Endothelial cell of umbilical vein (primary cell): ENCODE data around the gene GRK6. TPM values are rescaled to one million over a fixed set of nuclear protein-coding genes. Genes with fewer than 3 reads are reported as not detected.

Experiments used
- BruUV-seq: library from RNA; stranded (reverse); fragments of 400-500 nt; replicated peaks from 2 replicates; lab custom pipeline; 2021; lab: Mats Ljungman, UMichigan
- CTCF ChIA-PET: fragments of 300-600, 350-600 bp; sonication (Branson Sonifier 250); formaldehyde crosslinking; loops from one replicate; lab custom pipeline; 2021; ENCODE audit warnings: antibody characterized with exemption, inconsistent platforms; lab: Charles Lee
- POLR2A ChIA-PET: fragments of 300-600, 350-600 bp; sonication (Branson Sonifier 250); formaldehyde crosslinking; loops from one replicate; lab custom pipeline; 2021; ENCODE audit warnings: antibody characterized with exemption, inconsistent platforms; lab: Charles Lee
- DNase-seq: peaks from one replicate; pipeline ENCODE4 v3.0.0-alpha.2; 2011; ENCODE audit warnings: low read depth, low spot score
- FAIRE-seq: peaks from 2 replicates; lab custom pipeline; 2011; peaks lifted over from hg19 to GRCh38; lab: Jason Lieb, UNC
- H2AFZ ChIP-seq: 2 replicates; pipeline ENCODE4 v1.6.0; 2012; ENCODE audit warnings: low read depth, low read length, control low read depth, inconsistent platforms
- H3K27ac ChIP-seq: 2 replicates; pipeline ENCODE4 v1.5.1; 2011; ENCODE audit warnings: low read depth, mild to moderate bottlenecking, control low read depth, low read length, moderate library complexity; ENCODE audit not compliant: insufficient read depth
- H3K27me3 ChIP-seq, 2 experiments: 2 replicates each; pipeline versions ENCODE4 v1.6.0 to v1.6.1; 2011; ENCODE audit warnings: low read length in 2 of 2, mixed read lengths in 1 of 2; ENCODE audit not compliant: control insufficient read depth in 2 of 2, insufficient read depth in 2 of 2
- H3K36me3 ChIP-seq, 2 experiments: 2 replicates in 1 of 2; 3 replicates in 1 of 2; pipeline ENCODE4 v1.5.1; 2011; ENCODE audit warnings: low read length in 2 of 2, mild to moderate bottlenecking in 1 of 2, moderate library complexity in 1 of 2; ENCODE audit not compliant: control insufficient read depth in 2 of 2, insufficient read depth in 2 of 2; ENCODE audit errors: extremely low read depth in 1 of 2
- H3K4me1 ChIP-seq: 3 replicates; pipeline ENCODE4 v1.5.1; 2011; ENCODE audit warnings: mild to moderate bottlenecking, low read length; ENCODE audit not compliant: control insufficient read depth, insufficient read depth; ENCODE audit errors: extremely low read depth
- H3K4me2 ChIP-seq: 2 replicates; pipeline ENCODE4 v1.6.1; 2011; ENCODE audit warnings: low read length, control low read depth, mixed read lengths; ENCODE audit not compliant: insufficient read depth
- H3K4me3 ChIP-seq, 3 experiments: fragments of 200-600 bp in 1 of 3; sonication (generic), shearing (Covaris generic) in 1 of 3; replicated peaks in 1 of 3; 2 replicates each; pipeline ENCODE4 v1.5.1; 2011 to 2016; ENCODE audit warnings: control low read depth in 3 of 3, low read length in 3 of 3, mild to moderate bottlenecking in 2 of 3, inconsistent platforms in 1 of 3, low read depth in 1 of 3, moderate library complexity in 1 of 3; ENCODE audit not compliant: insufficient read depth in 1 of 3
- H3K79me2 ChIP-seq: 2 replicates; pipeline ENCODE4 v1.6.0; 2012; ENCODE audit warnings: low read length, inconsistent platforms; ENCODE audit not compliant: control insufficient read depth, insufficient read depth
- H3K9ac ChIP-seq: replicated peaks from 2 replicates; pipeline ENCODE3; 2011; ENCODE audit warnings: low read length, control low read depth; ENCODE audit not compliant: insufficient read depth; ENCODE audit errors: extremely low read depth
- H3K9me1 ChIP-seq: replicated peaks from 3 replicates; pipeline ENCODE4 v1.6.0; 2011; ENCODE audit warnings: mild to moderate bottlenecking, low read length; ENCODE audit not compliant: control insufficient read depth, insufficient read depth; ENCODE audit errors: extremely low read depth
- H3K9me3 ChIP-seq: replicated peaks from 2 replicates; pipeline ENCODE4 v1.5.1; 2012; ENCODE audit warnings: low read length, inconsistent platforms; ENCODE audit not compliant: control insufficient read depth, insufficient read depth
- H4K20me1 ChIP-seq: replicated peaks from 2 replicates; pipeline ENCODE3; 2011; ENCODE audit warnings: mild to moderate bottlenecking, low read length; ENCODE audit not compliant: control insufficient read depth, insufficient read depth; ENCODE audit errors: extremely low read depth
- CTCF ChIP-seq, 2 donors: IDR thresholded peaks; 1 replicate in 1 of 2; 2 replicates in 1 of 2; pipeline ENCODE4 v1.5.1; 2011; ENCODE audit warnings: low read length in 2 of 2, mild to moderate bottlenecking in 2 of 2, moderate library complexity in 2 of 2, control low read depth in 1 of 2, inconsistent platforms in 1 of 2, low read depth in 1 of 2; ENCODE audit not compliant: insufficient read depth in 1 of 2; ENCODE audit errors: extremely low read depth in 1 of 2
- EZH2 ChIP-seq: IDR thresholded peaks from 2 replicates; pipeline ENCODE4 v1.6.1; 2012; ENCODE audit warnings: borderline replicate concordance, low read depth, mild to moderate bottlenecking, moderate library complexity, low read length, inconsistent platforms; ENCODE audit not compliant: severe bottlenecking
- FOS ChIP-seq: IDR thresholded peaks from 2 replicates; pipeline ENCODE4 v1.6.1; 2011; ENCODE audit warnings: mild to moderate bottlenecking, low read length, moderate library complexity, borderline replicate concordance; ENCODE audit not compliant: insufficient read depth
- GATA2 ChIP-seq: IDR thresholded peaks from 2 replicates; pipeline ENCODE4 v1.7.0; 2011; ENCODE audit warnings: low read depth, mild to moderate bottlenecking, moderate library complexity, mixed read lengths, low read length; ENCODE audit not compliant: insufficient read length, insufficient read depth
- JUN ChIP-seq: IDR thresholded peaks from 2 replicates; pipeline ENCODE4 v1.6.1; 2011; ENCODE audit warnings: borderline replicate concordance, low read depth; ENCODE audit not compliant: insufficient read length, insufficient read depth
- MAX ChIP-seq: IDR thresholded peaks from 2 replicates; pipeline ENCODE4 v1.6.1; 2011; ENCODE audit not compliant: insufficient read depth, insufficient read length
- MYC ChIP-seq: IDR thresholded peaks from one replicate; pipeline ENCODE4 v1.6.1; 2011; ENCODE audit warnings: mild to moderate bottlenecking, low read depth, low read length
- POLR2A ChIP-seq: IDR thresholded peaks from 2 replicates; pipeline ENCODE4 v1.6.1; 2012; ENCODE audit warnings: low read depth, mild to moderate bottlenecking, control low read depth, low read length
- POLR2AphosphoS5 ChIP-seq: IDR thresholded peaks from 2 replicates; pipeline ENCODE4 v1.6.1; 2012; ENCODE audit warnings: low read depth, mild to moderate bottlenecking, control low read depth, low read length, moderate library complexity; ENCODE audit not compliant: insufficient read depth
- dilution Hi-C: fragments of 300-500 bp; cut with MboI; formaldehyde crosslinking; loops from one replicate; pipeline ENCODE4 v1.15.0; 2019; ENCODE audit warnings: low sequenced_read_pairs; ENCODE audit not compliant: extremely low pct_ligation_motif_present
- intact Hi-C: fragments of 100-400 bp; cut with micrococcal nuclease; formaldehyde crosslinking; loops from one replicate; pipeline ENCODE4 v1.10.0; 2022
- polyA plus RNA-seq, 4 experiments: library from polyadenylated mRNA; depleted of rRNA in 3 of 4; stranded (reverse) in 3 of 4; unstranded in 1 of 4; fragments of >200 nt; gene quantifications; 2 replicates each; pipeline versions ENCODE4 v1.2.1 to v1.2.3, GENCODE V29; 2011 to 2012; ENCODE audit warnings: missing spikeins in 1 of 4
- total RNA-seq: library from RNA; stranded (reverse); gene quantifications from 2 replicates; pipeline ENCODE4 v1.2.3, GENCODE V29; 2021

Gene GRK6
- total and polyA plus RNA-seq, 2 donors (not counting 3 experiments of a cell fraction or from before 2014, with no cell fraction given), result 28.9 to 36.4 TPM

GRCh38 chr5:177491983-177492746, 65.7 kb downstream of the GRK6 start:
- BruUV-seq, result no TSS peak
- intact Hi-C loops (loop anchor here (1.0 to 10.0 kb wide), 3 partner anchors 9 to 957 kb away; partner anchors contain the start of genes N4BP3 and RNF44), dilution Hi-C loops (no loop called here)
- no peak for DNase-seq
- no peaks in the 10 kb centered on the region for H4K20me1 ChIP-seq
- peaks cover 48% of the 10 kb centered on the region for H3K79me2 ChIP-seq
- H3K27ac ChIP-seq, result peak overlapping the region; percentile 93
- H3K4me3 ChIP-seq, result no peak overlapping the region
- H3K9ac ChIP-seq, result no peak overlapping the region
- H2AFZ ChIP-seq, result no peak overlapping the region
- ChIA-PET POLR2A (interaction anchor here (1.4 kb wide), 1 partner anchor 14 kb away, joined by 3 read pairs; no protein-coding TSS in a partner anchor), CTCF (interaction anchor here (0.7 to 5.3 kb wide), 7 partner anchors 10 to 87 kb away, joined by 3 to 58 read pairs (median 4); partner anchors contain the start of gene DDX41)
- peaks cover 22 to 37% of the 10 kb centered on the region in 2 experiments for H3K36me3 ChIP-seq
- no peak overlapping the region for H3K4me2 ChIP-seq
- H3K9me3 ChIP-seq, result no peaks in the 10 kb centered on the region
- TF ChIP-seq JUN, result no peak
- TF ChIP-seq EZH2, result no peak
- no peak for TF ChIP-seq MYC
- TF ChIP-seq POLR2AphosphoS5, result no peak
- TF ChIP-seq CTCF (IDR thresholded peaks at IDR 0.05; ENCODE audit: extremely low read depth in 1 of 2, insufficient read depth in 1 of 2, low read depth in 1 of 2, low read length in 2 of 2), result no peak
- no peak for TF ChIP-seq MAX
- TF ChIP-seq GATA2, result no peak
- TF ChIP-seq FOS, result no peak
- no peak for TF ChIP-seq POLR2A
- peaks cover 50% of the 10 kb centered on the region for H3K4me1 ChIP-seq
- no peak for FAIRE-seq
- no peaks in the 10 kb centered on the region for H3K9me1 ChIP-seq
- H3K27me3 ChIP-seq, result no peaks in the 10 kb centered on the region

Other genes starting within 250 kb of the GRK6 start
- gene RAB24, start 123.0 kb upstream of the GRK6 start, total RNA-seq, result 20.6 and 20.7 TPM in 2 replicates
- gene RAB24, start 123.0 kb upstream of the GRK6 start, polyA plus RNA-seq, result 43.6 and 44.0 TPM in 2 replicates
- gene PRELID1, start 122.9 kb upstream of the GRK6 start, total RNA-seq, result 201 and 203 TPM in 2 replicates
- gene PRELID1, start 122.9 kb upstream of the GRK6 start, polyA plus RNA-seq, result 293 and 356 TPM in 2 replicates
- 30.5 and 44.2 TPM in 2 replicates for gene MXD3, start 114.8 kb upstream of the GRK6 start, total RNA-seq
- gene MXD3, start 114.8 kb upstream of the GRK6 start, polyA plus RNA-seq, result 38.4 and 49.9 TPM in 2 replicates
- 151 and 160 TPM in 2 replicates for gene LMAN2, start 75.0 kb upstream of the GRK6 start, total RNA-seq
- 370 and 475 TPM in 2 replicates for gene LMAN2, start 75.0 kb upstream of the GRK6 start, polyA plus RNA-seq
- 4.3 and 4.8 TPM in 2 replicates for gene RGS14, start 68.8 kb upstream of the GRK6 start, total RNA-seq
- 7.3 and 9.9 TPM in 2 replicates for gene RGS14, start 68.8 kb upstream of the GRK6 start, polyA plus RNA-seq
- not detected in 2 replicates for gene SLC34A1, start 42.2 kb upstream of the GRK6 start, total RNA-seq
- gene SLC34A1, start 42.2 kb upstream of the GRK6 start, polyA plus RNA-seq, result not detected in 2 replicates
- gene PFN3, start 26.0 kb upstream of the GRK6 start, total RNA-seq, result not detected in 2 replicates
- not detected in 2 replicates for gene PFN3, start 26.0 kb upstream of the GRK6 start, polyA plus RNA-seq
- gene F12, start 17.1 kb upstream of the GRK6 start, total RNA-seq, result 1.00 and 1.4 TPM in 2 replicates
- 1.4 and 2.7 TPM in 2 replicates for gene F12, start 17.1 kb upstream of the GRK6 start, polyA plus RNA-seq
- 5.7 and 6.5 TPM in 2 replicates for gene PRR7, start 20.1 kb downstream of the GRK6 start, total RNA-seq
- gene PRR7, start 20.1 kb downstream of the GRK6 start, polyA plus RNA-seq, result 6.6 and 10.5 TPM in 2 replicates
- gene DBN1, start 47.0 kb downstream of the GRK6 start, total RNA-seq, result 310 and 336 TPM in 2 replicates
- 198 and 267 TPM in 2 replicates for gene DBN1, start 47.0 kb downstream of the GRK6 start, polyA plus RNA-seq
- gene PDLIM7, start 70.9 kb downstream of the GRK6 start, total RNA-seq, result 318 and 371 TPM in 2 replicates
- 314 and 418 TPM in 2 replicates for gene PDLIM7, start 70.9 kb downstream of the GRK6 start, polyA plus RNA-seq
- gene DOK3, start 83.2 kb downstream of the GRK6 start, total RNA-seq, result 5.3 and 8.1 TPM in 2 replicates
- gene DOK3, start 83.2 kb downstream of the GRK6 start, polyA plus RNA-seq, result 4.8 and 5.1 TPM in 2 replicates
- 86.4 and 103 TPM in 2 replicates for gene DDX41, start 90.3 kb downstream of the GRK6 start, total RNA-seq
- 118 and 127 TPM in 2 replicates for gene DDX41, start 90.3 kb downstream of the GRK6 start, polyA plus RNA-seq
- 73.6 and 75.7 TPM in 2 replicates for gene FAM193B, start 127.9 kb downstream of the GRK6 start, total RNA-seq
- 57.9 and 60.8 TPM in 2 replicates for gene FAM193B, start 127.9 kb downstream of the GRK6 start, polyA plus RNA-seq
- 286 and 291 TPM in 2 replicates for gene TMED9, start 165.5 kb downstream of the GRK6 start, total RNA-seq
- gene TMED9, start 165.5 kb downstream of the GRK6 start, polyA plus RNA-seq, result 314 and 331 TPM in 2 replicates
- 35.1 and 35.3 TPM in 2 replicates for gene B4GALT7, start 173.5 kb downstream of the GRK6 start, total RNA-seq
- 78.9 and 101 TPM in 2 replicates for gene B4GALT7, start 173.5 kb downstream of the GRK6 start, polyA plus RNA-seq